Measurements from ENCODE around the gene FBXO17. TPM values are rescaled to one million over a fixed set of nuclear protein-coding genes. Genes with fewer than 3 reads are reported as not detected.

FBXO17 gene
- total and polyA plus RNA-seq, 2 of the 13 experiments (the other 11 are each of a cell fraction or from before 2014, with no cell fraction given) = 22.1 to 58.7 TPM

DNA sequence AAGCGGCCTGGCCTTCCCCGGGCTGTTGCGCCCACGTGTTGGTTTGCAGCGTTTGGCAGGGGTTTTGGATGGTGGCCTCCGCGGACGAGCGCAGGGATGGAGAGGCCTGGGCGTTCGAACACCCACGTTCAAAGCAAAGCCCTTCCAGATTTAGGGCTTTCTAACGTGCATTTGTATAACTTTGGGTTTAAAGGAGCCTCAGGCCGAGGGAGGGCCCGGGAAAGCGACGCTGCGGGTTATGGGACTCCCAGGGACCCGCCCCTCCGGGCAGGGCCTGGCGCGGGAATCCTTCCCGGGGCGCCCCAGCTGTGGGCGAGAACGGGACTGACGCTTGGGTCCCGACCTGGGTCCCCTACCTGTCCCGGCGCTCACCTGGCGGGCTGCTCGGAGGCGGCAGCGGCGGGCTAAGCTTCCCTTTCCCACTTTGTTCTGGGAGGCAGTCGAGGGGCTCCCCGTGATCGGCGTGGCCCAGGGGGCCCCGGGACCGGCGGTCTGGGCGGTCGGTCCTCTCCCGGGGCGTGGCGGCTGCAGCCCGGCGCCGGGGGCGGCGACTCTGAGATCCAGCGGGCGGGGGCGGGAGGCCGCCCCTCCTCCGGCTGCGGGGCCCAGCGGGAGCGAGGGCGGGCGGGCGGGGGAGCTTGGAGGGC is at the start of gene FBXO17 (continued):
- TF ChIP-seq ZNF234 (CRISPR knock-in tag; conservative IDR thresholded peaks at IDR 0.05) = no peak
- 0 out of 2 replicates have a peak, but pooled peaks have one; percentile 38 for TF ChIP-seq KLF12 (CRISPR knock-in tag; IDR thresholded peaks at IDR 0.05; ENCODE audit: borderline replicate concordance)
- TF ChIP-seq, protein P1, sequence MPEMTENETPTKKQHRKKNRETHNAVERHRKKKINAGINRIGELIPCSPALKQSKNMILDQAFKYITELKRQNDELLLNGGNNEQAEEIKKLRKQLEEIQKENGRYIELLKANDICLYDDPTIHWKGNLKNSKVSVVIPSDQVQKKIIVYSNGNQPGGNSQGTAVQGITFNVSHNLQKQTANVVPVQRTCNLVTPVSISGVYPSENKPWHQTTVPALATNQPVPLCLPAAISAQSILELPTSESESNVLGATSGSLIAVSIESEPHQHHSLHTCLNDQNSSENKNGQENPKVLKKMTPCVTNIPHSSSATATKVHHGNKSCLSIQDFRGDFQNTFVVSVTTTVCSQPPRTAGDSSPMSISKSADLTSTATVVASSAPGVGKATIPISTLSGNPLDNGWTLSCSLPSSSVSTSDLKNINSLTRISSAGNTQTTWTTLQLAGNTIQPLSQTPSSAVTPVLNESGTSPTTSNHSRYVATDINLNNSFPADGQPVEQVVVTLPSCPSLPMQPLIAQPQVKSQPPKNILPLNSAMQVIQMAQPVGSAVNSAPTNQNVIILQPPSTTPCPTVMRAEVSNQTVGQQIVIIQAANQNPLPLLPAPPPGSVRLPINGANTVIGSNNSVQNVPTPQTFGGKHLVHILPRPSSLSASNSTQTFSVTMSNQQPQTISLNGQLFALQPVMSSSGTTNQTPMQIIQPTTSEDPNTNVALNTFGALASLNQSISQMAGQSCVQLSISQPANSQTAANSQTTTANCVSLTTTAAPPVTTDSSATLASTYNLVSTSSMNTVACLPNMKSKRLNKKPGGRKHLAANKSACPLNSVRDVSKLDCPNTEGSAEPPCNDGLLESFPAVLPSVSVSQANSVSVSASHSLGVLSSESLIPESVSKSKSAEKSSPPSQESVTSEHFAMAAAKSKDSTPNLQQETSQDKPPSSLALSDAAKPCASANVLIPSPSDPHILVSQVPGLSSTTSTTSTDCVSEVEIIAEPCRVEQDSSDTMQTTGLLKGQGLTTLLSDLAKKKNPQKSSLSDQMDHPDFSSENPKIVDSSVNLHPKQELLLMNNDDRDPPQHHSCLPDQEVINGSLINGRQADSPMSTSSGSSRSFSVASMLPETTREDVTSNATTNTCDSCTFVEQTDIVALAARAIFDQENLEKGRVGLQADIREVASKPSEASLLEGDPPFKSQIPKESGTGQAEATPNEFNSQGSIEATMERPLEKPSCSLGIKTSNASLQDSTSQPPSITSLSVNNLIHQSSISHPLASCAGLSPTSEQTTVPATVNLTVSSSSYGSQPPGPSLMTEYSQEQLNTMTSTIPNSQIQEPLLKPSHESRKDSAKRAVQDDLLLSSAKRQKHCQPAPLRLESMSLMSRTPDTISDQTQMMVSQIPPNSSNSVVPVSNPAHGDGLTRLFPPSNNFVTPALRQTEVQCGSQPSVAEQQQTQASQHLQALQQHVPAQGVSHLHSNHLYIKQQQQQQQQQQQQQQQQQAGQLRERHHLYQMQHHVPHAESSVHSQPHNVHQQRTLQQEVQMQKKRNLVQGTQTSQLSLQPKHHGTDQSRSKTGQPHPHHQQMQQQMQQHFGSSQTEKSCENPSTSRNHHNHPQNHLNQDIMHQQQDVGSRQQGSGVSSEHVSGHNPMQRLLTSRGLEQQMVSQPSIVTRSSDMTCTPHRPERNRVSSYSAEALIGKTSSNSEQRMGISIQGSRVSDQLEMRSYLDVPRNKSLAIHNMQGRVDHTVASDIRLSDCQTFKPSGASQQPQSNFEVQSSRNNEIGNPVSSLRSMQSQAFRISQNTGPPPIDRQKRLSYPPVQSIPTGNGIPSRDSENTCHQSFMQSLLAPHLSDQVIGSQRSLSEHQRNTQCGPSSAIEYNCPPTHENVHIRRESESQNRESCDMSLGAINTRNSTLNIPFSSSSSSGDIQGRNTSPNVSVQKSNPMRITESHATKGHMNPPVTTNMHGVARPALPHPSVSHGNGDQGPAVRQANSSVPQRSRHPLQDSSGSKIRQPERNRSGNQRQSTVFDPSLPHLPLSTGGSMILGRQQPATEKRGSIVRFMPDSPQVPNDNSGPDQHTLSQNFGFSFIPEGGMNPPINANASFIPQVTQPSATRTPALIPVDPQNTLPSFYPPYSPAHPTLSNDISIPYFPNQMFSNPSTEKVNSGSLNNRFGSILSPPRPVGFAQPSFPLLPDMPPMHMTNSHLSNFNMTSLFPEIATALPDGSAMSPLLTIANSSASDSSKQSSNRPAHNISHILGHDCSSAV (CRISPR knock-in tag; IDR thresholded peaks at IDR 0.05; ENCODE audit: borderline replicate concordance) = no peak
- no peak for TF ChIP-seq NR2F1 (CRISPR knock-in tag; IDR thresholded peaks at IDR 0.05)
- TF ChIP-seq, protein P2, sequence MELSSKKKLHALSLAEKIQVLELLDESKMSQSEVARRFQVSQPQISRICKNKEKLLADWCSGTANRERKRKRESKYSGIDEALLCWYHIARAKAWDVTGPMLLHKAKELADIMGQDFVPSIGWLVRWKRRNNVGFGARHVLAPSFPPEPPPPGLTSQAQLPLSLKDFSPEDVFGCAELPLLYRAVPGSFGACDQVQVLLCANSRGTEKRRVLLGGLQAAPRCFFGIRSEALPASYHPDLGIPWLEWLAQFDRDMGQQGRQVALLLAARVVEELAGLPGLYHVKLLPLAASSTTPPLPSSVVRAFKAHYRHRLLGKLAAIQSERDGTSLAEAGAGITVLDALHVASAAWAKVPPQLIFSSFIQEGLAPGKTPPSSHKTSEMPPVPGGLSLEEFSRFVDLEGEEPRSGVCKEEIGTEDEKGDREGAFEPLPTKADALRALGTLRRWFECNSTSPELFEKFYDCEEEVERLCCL (CRISPR knock-in tag; IDR thresholded peaks at IDR 0.05; ENCODE audit: borderline replicate concordance) = no peak
- TF ChIP-seq PPARG (CRISPR knock-in tag; conservative IDR thresholded peaks at IDR 0.05) = no peak
- TF ChIP-seq ZNF33A (CRISPR knock-in tag; IDR thresholded peaks at IDR 0.05; ENCODE audit: borderline replicate concordance) = no peak
- TF ChIP-seq DMAP1 (CRISPR knock-in tag; IDR thresholded peaks at IDR 0.05) = peak; percentile 80
- TF ChIP-seq, protein P3, sequence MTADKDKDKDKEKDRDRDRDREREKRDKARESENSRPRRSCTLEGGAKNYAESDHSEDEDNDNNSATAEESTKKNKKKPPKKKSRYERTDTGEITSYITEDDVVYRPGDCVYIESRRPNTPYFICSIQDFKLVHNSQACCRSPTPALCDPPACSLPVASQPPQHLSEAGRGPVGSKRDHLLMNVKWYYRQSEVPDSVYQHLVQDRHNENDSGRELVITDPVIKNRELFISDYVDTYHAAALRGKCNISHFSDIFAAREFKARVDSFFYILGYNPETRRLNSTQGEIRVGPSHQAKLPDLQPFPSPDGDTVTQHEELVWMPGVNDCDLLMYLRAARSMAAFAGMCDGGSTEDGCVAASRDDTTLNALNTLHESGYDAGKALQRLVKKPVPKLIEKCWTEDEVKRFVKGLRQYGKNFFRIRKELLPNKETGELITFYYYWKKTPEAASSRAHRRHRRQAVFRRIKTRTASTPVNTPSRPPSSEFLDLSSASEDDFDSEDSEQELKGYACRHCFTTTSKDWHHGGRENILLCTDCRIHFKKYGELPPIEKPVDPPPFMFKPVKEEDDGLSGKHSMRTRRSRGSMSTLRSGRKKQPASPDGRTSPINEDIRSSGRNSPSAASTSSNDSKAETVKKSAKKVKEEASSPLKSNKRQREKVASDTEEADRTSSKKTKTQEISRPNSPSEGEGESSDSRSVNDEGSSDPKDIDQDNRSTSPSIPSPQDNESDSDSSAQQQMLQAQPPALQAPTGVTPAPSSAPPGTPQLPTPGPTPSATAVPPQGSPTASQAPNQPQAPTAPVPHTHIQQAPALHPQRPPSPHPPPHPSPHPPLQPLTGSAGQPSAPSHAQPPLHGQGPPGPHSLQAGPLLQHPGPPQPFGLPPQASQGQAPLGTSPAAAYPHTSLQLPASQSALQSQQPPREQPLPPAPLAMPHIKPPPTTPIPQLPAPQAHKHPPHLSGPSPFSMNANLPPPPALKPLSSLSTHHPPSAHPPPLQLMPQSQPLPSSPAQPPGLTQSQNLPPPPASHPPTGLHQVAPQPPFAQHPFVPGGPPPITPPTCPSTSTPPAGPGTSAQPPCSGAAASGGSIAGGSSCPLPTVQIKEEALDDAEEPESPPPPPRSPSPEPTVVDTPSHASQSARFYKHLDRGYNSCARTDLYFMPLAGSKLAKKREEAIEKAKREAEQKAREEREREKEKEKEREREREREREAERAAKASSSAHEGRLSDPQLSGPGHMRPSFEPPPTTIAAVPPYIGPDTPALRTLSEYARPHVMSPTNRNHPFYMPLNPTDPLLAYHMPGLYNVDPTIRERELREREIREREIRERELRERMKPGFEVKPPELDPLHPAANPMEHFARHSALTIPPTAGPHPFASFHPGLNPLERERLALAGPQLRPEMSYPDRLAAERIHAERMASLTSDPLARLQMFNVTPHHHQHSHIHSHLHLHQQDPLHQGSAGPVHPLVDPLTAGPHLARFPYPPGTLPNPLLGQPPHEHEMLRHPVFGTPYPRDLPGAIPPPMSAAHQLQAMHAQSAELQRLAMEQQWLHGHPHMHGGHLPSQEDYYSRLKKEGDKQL (CRISPR knock-in tag; IDR thresholded peaks at IDR 0.05; ENCODE audit: low read depth) = no peak
